HCT116 (cell line): Measurements from ENCODE around the gene SLC22A12. TPM values are rescaled to one million over a fixed set of nuclear protein-coding genes. Genes with fewer than 3 reads are reported as not detected.

Experiments
- ATAC-seq: fragments of 200-7000 bp; cut with Tn5 transposase; 2 replicates; pipeline ENCODE4 v1.9.1; 2020; ENCODE audit warnings: mild to moderate bottlenecking, moderate library complexity
- BruUV-seq: library from RNA; stranded (reverse); fragments of 400-500 nt; replicated peaks from 2 replicates; lab custom pipeline; 2021; lab: Mats Ljungman, UMichigan
- CTCF ChIA-PET: fragments of 300-600 bp; sonication (Branson Sonifier 250); formaldehyde crosslinking; loops from one replicate; lab custom pipeline; 2021; ENCODE audit warnings: antibody characterized with exemption; lab: Charles Lee
- POLR2A ChIA-PET: fragments of 300-600, 350-600 bp; sonication (Branson Sonifier 250); formaldehyde crosslinking; loops from one replicate; lab custom pipeline; 2021; ENCODE audit warnings: antibody characterized with exemption; lab: Charles Lee
- RAD21 ChIA-PET, 2 experiments: fragments of 300-600 bp; sonication (Branson Sonifier 250); formaldehyde crosslinking; loops; one replicate each; lab custom pipeline; 2023; ENCODE audit warnings: low total read pairs in 2 of 2; ENCODE audit not compliant: uncharacterized antibody in 2 of 2, unreplicated experiment in 2 of 2, low non-redundant PET in 1 of 2; lab: Charles Lee
- DNase-seq: peaks from one replicate; pipeline ENCODE4 v3.0.0-alpha.2; 2010; ENCODE audit warnings: low read depth, low spot score
- H2AFZ ChIP-seq: fragments of 200-600 bp; shearing (Covaris generic), sonication (generic); 2 replicates; pipeline ENCODE4 v1.6.1; 2017; ENCODE audit warnings: low read depth, mixed run types, mixed read lengths, antibody characterized with exemption, low read length; ENCODE audit not compliant: poor library complexity, severe bottlenecking
- H3K27ac ChIP-seq: 2 replicates; pipeline ENCODE4 v1.5.1; 2012; ENCODE audit warnings: low read depth, low read length
- H3K27me3 ChIP-seq: fragments of 200-600 bp; sonication (generic); 2 replicates; pipeline ENCODE4 v1.6.1; 2016; ENCODE audit warnings: mixed run types, low read length, mixed read lengths; ENCODE audit not compliant: insufficient read depth
- H3K36me3 ChIP-seq, 2 experiments: fragments of 200-500 bp in 1 of 2; fragments of 200-600 bp in 1 of 2; sonication (Bioruptor generic) in 1 of 2; sonication (generic) in 1 of 2; 2 replicates each; pipeline versions ENCODE4 v1.5.1 to v1.6.1; 2014 to 2016; ENCODE audit warnings: low read length in 2 of 2, inconsistent platforms in 1 of 2, mixed read lengths in 1 of 2, mixed run types in 1 of 2; ENCODE audit not compliant: insufficient read depth in 2 of 2, control insufficient read depth in 1 of 2
- H3K4me1 ChIP-seq, 2 experiments: fragments of 200-600 bp in 1 of 2; sonication (generic) in 1 of 2; 2 replicates each; pipeline versions ENCODE4 v1.5.1 to v1.6.1; 2012 to 2017; ENCODE audit warnings: low read length in 2 of 2, inconsistent platforms in 1 of 2, mild to moderate bottlenecking in 1 of 2, mixed read lengths in 1 of 2, mixed run types in 1 of 2, moderate library complexity in 1 of 2; ENCODE audit not compliant: insufficient read depth in 2 of 2, control insufficient read depth in 1 of 2
- H3K4me2 ChIP-seq: fragments of 200-600 bp; sonication (generic); 2 replicates; pipeline ENCODE4 v1.6.1; 2017; ENCODE audit warnings: mixed run types, low read length, mixed read lengths
- H3K4me3 ChIP-seq, 2 experiments: fragments of 200-600 bp in 1 of 2; sonication (generic) in 1 of 2; replicated peaks in 1 of 2; 2 replicates each; pipeline ENCODE4 v1.5.1; 2011 to 2016; ENCODE audit warnings: low read length in 2 of 2, control low read depth in 1 of 2, low read depth in 1 of 2, mild to moderate bottlenecking in 1 of 2, mixed read lengths in 1 of 2, mixed run types in 1 of 2
- H3K79me2 ChIP-seq: fragments of 200-600 bp; sonication (generic); 2 replicates; pipeline ENCODE4 v1.6.1; 2017; ENCODE audit warnings: mild to moderate bottlenecking, mixed run types, low read length, moderate library complexity, mixed read lengths; ENCODE audit not compliant: insufficient read depth
- H3K9ac ChIP-seq: fragments of 200-600 bp; sonication (generic); 2 replicates; pipeline ENCODE4 v1.6.1; 2016; ENCODE audit warnings: low read length, mixed read lengths
- H3K9me2 ChIP-seq: fragments of 200-600 bp; sonication (generic), shearing (Covaris generic); 2 replicates; pipeline ENCODE4 v1.6.1; 2017; ENCODE audit warnings: mixed run types, mild to moderate bottlenecking, moderate library complexity; ENCODE audit not compliant: insufficient read depth
- H3K9me3 ChIP-seq, 2 experiments: fragments of 200-500 bp in 1 of 2; fragments of 200-600 bp in 1 of 2; sonication (Bioruptor generic) in 1 of 2; sonication (generic) in 1 of 2; 2 replicates each; pipeline ENCODE4 v1.6.1; 2014 to 2017; ENCODE audit warnings: low read length in 2 of 2, mixed read lengths in 2 of 2, inconsistent platforms in 1 of 2, low read depth in 1 of 2, mild to moderate bottlenecking in 1 of 2, mixed run types in 1 of 2, moderate library complexity in 1 of 2; ENCODE audit not compliant: control insufficient read depth in 1 of 2, insufficient read depth in 1 of 2
- H4K20me1 ChIP-seq: fragments of 200-600 bp; sonication (generic), shearing (Covaris generic); 2 replicates; pipeline ENCODE4 v1.6.1; 2017; ENCODE audit warnings: mixed run types, mild to moderate bottlenecking, moderate library complexity; ENCODE audit not compliant: insufficient read depth
- EGR1 ChIP-seq: IDR thresholded peaks from 2 replicates; pipeline ENCODE4 v1.6.1; 2012; ENCODE audit warnings: low read depth
- EZH2 ChIP-seq: fragments of 200-600 bp; sonication (generic); IDR thresholded peaks from 2 replicates; pipeline ENCODE4 v1.6.1; 2017; ENCODE audit warnings: antibody characterized with exemption, mixed run types
- EZH2phosphoT487 ChIP-seq: fragments of 200-600 bp; IDR thresholded peaks from 2 replicates; pipeline ENCODE4 v1.6.1; 2018; ENCODE audit warnings: antibody characterized with exemption, borderline replicate concordance
- SRF ChIP-seq: IDR thresholded peaks from 2 replicates; pipeline ENCODE4 v1.6.1; 2012; ENCODE audit warnings: low read depth
- intact Hi-C: fragments of 100-400 bp; cut with micrococcal nuclease; formaldehyde crosslinking; loops from 2 replicates; pipeline ENCODE4 v1.10.0; 2022
- total RNA-seq: library from RNA; stranded (reverse); gene quantifications from one replicate; pipeline ENCODE4 v1.2.1, GENCODE V29; 2021; ENCODE audit not compliant: unreplicated experiment
- TF ChIP-seq, protein P1 (sequence below): IDR thresholded peaks from 2 replicates; pipeline ENCODE4 v1.6.1; 2011; ENCODE audit warnings: mild to moderate bottlenecking, low read length, moderate library complexity; ENCODE audit not compliant: insufficient replicate concordance; ENCODE audit errors: extremely low read depth
- TF ChIP-seq, protein P2 (sequence below), 3 experiments: fragments of 200-600 bp in 1 of 3; sonication (generic) in 1 of 3; IDR thresholded peaks in 2 of 3; conservative IDR thresholded peaks in 1 of 3; 2 replicates each; pipeline ENCODE4 v1.5.1; 2012 to 2017; ENCODE audit warnings: low read depth in 2 of 3, low read length in 2 of 3, antibody characterized with exemption in 1 of 3, borderline replicate concordance in 1 of 3, control low read depth in 1 of 3, mild to moderate bottlenecking in 1 of 3, mixed read lengths in 1 of 3, mixed run types in 1 of 3, moderate library complexity in 1 of 3; ENCODE audit not compliant: insufficient read depth in 1 of 3

The SLC22A12 gene
- total RNA-seq, 1 experiment from 2014 or later, result not detected

DNA sequence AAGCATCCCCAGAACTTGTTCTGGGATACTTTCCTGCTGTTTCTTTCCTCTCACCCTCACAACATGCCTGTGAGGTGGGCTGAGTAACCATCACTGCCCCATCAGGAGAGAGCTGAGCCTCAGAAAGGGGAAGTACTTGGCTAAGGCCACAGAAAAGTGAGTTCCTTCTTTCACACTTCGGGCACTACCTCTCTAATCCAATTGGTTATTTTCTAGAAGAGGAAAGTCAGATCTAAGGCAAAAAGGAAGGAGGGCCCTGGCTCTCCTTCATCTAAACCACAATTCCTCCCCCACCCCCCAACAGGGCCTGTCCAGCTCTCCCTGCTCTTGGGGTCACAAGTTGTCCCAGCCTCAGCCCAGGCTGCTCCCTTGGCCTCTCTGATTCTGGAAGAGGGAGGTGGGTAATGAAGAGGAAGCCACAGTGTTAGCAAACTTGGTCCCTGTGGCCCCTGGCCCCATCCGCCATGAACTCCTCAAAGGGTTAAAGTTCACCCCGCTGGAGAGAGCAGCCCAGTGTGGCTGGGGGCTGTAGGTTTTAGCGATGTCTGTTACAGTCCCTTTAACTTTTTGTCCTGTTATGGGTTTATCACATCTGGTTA, 34.0 kb downstream of the SLC22A12 start:
- no peak overlapping the region for H2AFZ ChIP-seq
- no peaks in the 10 kb centered on the region for H3K36me3 ChIP-seq
- ATAC-seq (no peak), DNase-seq (no peak)
- TF ChIP-seq, protein P1, sequence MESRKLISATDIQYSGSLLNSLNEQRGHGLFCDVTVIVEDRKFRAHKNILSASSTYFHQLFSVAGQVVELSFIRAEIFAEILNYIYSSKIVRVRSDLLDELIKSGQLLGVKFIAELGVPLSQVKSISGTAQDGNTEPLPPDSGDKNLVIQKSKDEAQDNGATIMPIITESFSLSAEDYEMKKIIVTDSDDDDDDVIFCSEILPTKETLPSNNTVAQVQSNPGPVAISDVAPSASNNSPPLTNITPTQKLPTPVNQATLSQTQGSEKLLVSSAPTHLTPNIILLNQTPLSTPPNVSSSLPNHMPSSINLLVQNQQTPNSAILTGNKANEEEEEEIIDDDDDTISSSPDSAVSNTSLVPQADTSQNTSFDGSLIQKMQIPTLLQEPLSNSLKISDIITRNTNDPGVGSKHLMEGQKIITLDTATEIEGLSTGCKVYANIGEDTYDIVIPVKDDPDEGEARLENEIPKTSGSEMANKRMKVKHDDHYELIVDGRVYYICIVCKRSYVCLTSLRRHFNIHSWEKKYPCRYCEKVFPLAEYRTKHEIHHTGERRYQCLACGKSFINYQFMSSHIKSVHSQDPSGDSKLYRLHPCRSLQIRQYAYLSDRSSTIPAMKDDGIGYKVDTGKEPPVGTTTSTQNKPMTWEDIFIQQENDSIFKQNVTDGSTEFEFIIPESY, result no peak
- TF ChIP-seq EZH2, result no peak
- TF ChIP-seq, protein P2, sequence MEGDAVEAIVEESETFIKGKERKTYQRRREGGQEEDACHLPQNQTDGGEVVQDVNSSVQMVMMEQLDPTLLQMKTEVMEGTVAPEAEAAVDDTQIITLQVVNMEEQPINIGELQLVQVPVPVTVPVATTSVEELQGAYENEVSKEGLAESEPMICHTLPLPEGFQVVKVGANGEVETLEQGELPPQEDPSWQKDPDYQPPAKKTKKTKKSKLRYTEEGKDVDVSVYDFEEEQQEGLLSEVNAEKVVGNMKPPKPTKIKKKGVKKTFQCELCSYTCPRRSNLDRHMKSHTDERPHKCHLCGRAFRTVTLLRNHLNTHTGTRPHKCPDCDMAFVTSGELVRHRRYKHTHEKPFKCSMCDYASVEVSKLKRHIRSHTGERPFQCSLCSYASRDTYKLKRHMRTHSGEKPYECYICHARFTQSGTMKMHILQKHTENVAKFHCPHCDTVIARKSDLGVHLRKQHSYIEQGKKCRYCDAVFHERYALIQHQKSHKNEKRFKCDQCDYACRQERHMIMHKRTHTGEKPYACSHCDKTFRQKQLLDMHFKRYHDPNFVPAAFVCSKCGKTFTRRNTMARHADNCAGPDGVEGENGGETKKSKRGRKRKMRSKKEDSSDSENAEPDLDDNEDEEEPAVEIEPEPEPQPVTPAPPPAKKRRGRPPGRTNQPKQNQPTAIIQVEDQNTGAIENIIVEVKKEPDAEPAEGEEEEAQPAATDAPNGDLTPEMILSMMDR (IDR thresholded peaks at IDR 0.05 in 2 of 3, conservative IDR thresholded peaks at IDR 0.05 in 1 of 3; ENCODE audit: borderline replicate concordance in 1 of 3, insufficient read depth in 1 of 3, low read depth in 2 of 3, low read length in 2 of 3), result no peak
- no peak for TF ChIP-seq EZH2phosphoT487
- no peak for TF ChIP-seq SRF
- TF ChIP-seq EGR1, result no peak
- no peak overlapping the region for H3K4me3 ChIP-seq
- H3K9me3 ChIP-seq, result no peaks in the 10 kb centered on the region
- H3K4me1 ChIP-seq, result peaks cover 0 to 5% of the 10 kb centered on the region in 2 experiments; a peak in 2 of 4 replicates
- ChIA-PET RAD21 (no interaction called here), CTCF (interaction anchor here (1.2 kb wide), 1 partner anchor 26 kb away, joined by 3 read pairs; no protein-coding TSS in a partner anchor), POLR2A (no interaction called here)
- H3K9ac ChIP-seq, result no peak overlapping the region
- intact Hi-C loops, result no loop called here
- H4K20me1 ChIP-seq, result no peaks in the 10 kb centered on the region
- no peak overlapping the region for H3K27ac ChIP-seq
- H3K27me3 ChIP-seq, result no peaks in the 10 kb centered on the region
- H3K4me2 ChIP-seq, result no peak overlapping the region
- no peaks in the 10 kb centered on the region for H3K9me2 ChIP-seq
- H3K79me2 ChIP-seq, result no peaks in the 10 kb centered on the region
- no TSS peak for BruUV-seq
